Fibroblast of skin of scalp (primary cell): ENCODE data around the gene COQ6.
"Not testable (repeated sequence)": the region's sequence is repeated elsewhere in the genome, so short reads cannot be mapped to it uniquely, and the experiment has no call there.

Experiments
- DNase-seq: peaks from one replicate; pipeline ENCODE4 v3.0.0-alpha.2; 2013

The COQ6 gene

GRCh38 chr14:73988065-73988464, 38.0 kb downstream of the COQ6 start:
- no peak for DNase-seq

GRCh38 chr14:73988656-73989055, 38.6 kb downstream of the COQ6 start:
- DNase-seq, result not testable (repeated sequence)

- DNase-seq, result no peak
Observed at GRCh38 chr14:73991092-73991491, 41.0 kb downstream of the COQ6 start.

GRCh38 chr14:73994926-73995325, 44.8 kb downstream of the COQ6 start:
- DNase-seq, result not testable (repeated sequence)

- DNase-seq, result no peak
Observed at GRCh38 chr14:73995977-73996378, 45.9 kb downstream of the COQ6 start.

GRCh38 chr14:73996731-73997107, 46.6 kb downstream of the COQ6 start:
- DNase-seq, result no peak

GRCh38 chr14:73997108-73997943, 47.2 kb downstream of the COQ6 start:
- DNase-seq, result no peak

GRCh38 chr14:73997944-73998447, 47.9 kb downstream of the COQ6 start:
- no peak for DNase-seq

- DNase-seq, result no peak
Observed at GRCh38 chr14:73998726-73999125, 48.6 kb downstream of the COQ6 start.

- DNase-seq, result not testable (repeated sequence)
Observed at GRCh38 chr14:74005664-74006063, 55.6 kb downstream of the COQ6 start.

- no peak for DNase-seq
Observed at GRCh38 chr14:74008843-74009499, 58.9 kb downstream of the COQ6 start.
